ENCODE measurements around the gene SGMS1. TPM values are rescaled to one million over a fixed set of nuclear protein-coding genes. Genes with fewer than 3 reads are reported as not detected.
A peak's percentile ranks its signal among the peaks of the same experiment; 100 is the strongest.
"Not testable (repeated sequence)": the region's sequence is repeated elsewhere in the genome, so short reads cannot be mapped to it uniquely, and the experiment has no call there.

Gene SGMS1
- total and polyA plus RNA-seq, 11 donors: 6.9 to 40.6 (median 19.6) TPM

GRCh38 chr10:50375051-50375452 lies 248.7 kb downstream of the SGMS1 start:
- Histone ChIP-seq H3K27ac (peak overlapping the region in 4 of 12 donors; percentile 34 to 74 (median 52)), H3K4me3 (no peak overlapping the region), H3K27me3 (no peaks in the 10 kb centered on the region), H3K36me3 (no peaks in the 10 kb centered on the region), H3K4me1 (peaks cover 0 to 37% (median 28%) of the 10 kb centered on the region in 12 donors), H3K9me3 (peaks cover 0 to 6% (median 0%) of the 10 kb centered on the region in 12 donors)
- TF ChIP-seq CTCF (IDR thresholded peaks at IDR 0.05): no peak
- TF ChIP-seq POLR2A (IDR thresholded peaks at IDR 0.05): no peak
- ATAC-seq: no peak
- intact Hi-C loops (cut with DNase I): no loop called here
- DNase-seq: no peak

- H3K36me3 ChIP-seq: no peaks in the 10 kb centered on the region
- no peak overlapping the region for H3K4me3 ChIP-seq
- TF ChIP-seq POLR2A (IDR thresholded peaks at IDR 0.05) (no peak), CTCF (IDR thresholded peaks at IDR 0.05) (no peak)
- no peaks in the 10 kb centered on the region for H3K27me3 ChIP-seq
- H3K4me1 ChIP-seq: peaks cover 0 to 29% (median 22%) of the 10 kb centered on the region in 12 donors
- peak overlapping the region in 11 of 12 donors; percentile 1 to 75 (median 50) for H3K27ac ChIP-seq
- ATAC-seq: peak; percentile 29 to 67 (median 55)
- H3K9me3 ChIP-seq: peaks cover 0 to 6% (median 0%) of the 10 kb centered on the region in 12 donors
- WGBS, 4 donors: 19 to 45% (median 31%) methylated on average over 1 of the region's 1 CpG
- DNase-seq: no peak
- intact Hi-C loops (cut with DNase I): loop anchor here in 2 of 10 donors (5.0 kb wide), 3 partner anchors 43 to 183 kb away; no protein-coding TSS in a partner anchor
Measured at GRCh38 chr10:50373821-50374501, 249.8 kb downstream of the SGMS1 start.

GRCh38 chr10:50369931-50370330 lies 253.8 kb downstream of the SGMS1 start:
- TF ChIP-seq CTCF (IDR thresholded peaks at IDR 0.05) (no peak), POLR2A (IDR thresholded peaks at IDR 0.05) (no peak)
- no peak overlapping the region for H3K4me3 ChIP-seq
- H3K4me1 ChIP-seq: peaks cover 0 to 35% (median 23%) of the 10 kb centered on the region in 12 donors
- H3K27me3 ChIP-seq: no peaks in the 10 kb centered on the region
- intact Hi-C loops (cut with DNase I): loop anchor here in 4 of 10 donors (5.0 to 10.0 kb wide), 5 partner anchors 43 to 255 kb away; partner anchors contain the start of gene SGMS1 (in 2 of the 4)
- peaks cover 0 to 4% (median 0%) of the 10 kb centered on the region in 9 donors for H3K36me3 ChIP-seq
- H3K27ac ChIP-seq: no peak overlapping the region
- ATAC-seq (no peak), DNase-seq (no peak)
- no peaks in the 10 kb centered on the region for H3K9me3 ChIP-seq
- 93 to 97% (median 97%) methylated on average over 1 of the region's 1 CpG for WGBS, 4 donors

GRCh38 chr10:50367732-50368131 lies 256.0 kb downstream of the SGMS1 start:
- DNase-seq: no peak
- ATAC-seq: peak in 1 of 4 donors; percentile 42
- TF ChIP-seq CTCF (IDR thresholded peaks at IDR 0.05): peak in 9 of 12 donors; percentile 10 to 43 (median 28)
- no peak for TF ChIP-seq POLR2A (IDR thresholded peaks at IDR 0.05)
- peaks cover 0 to 4% (median 0%) of the 10 kb centered on the region in 9 donors for H3K36me3 ChIP-seq
- 86 to 94% (median 89%) methylated on average over 1 of the region's 1 CpG for WGBS, 4 donors
- no peaks in the 10 kb centered on the region for H3K27me3 ChIP-seq
- H3K4me3 ChIP-seq: no peak overlapping the region
- H3K27ac ChIP-seq: no peak overlapping the region
- peaks cover 0 to 18% (median 7%) of the 10 kb centered on the region in 12 donors for H3K4me1 ChIP-seq
- peaks cover 0 to 3% (median 0%) of the 10 kb centered on the region in 12 donors for H3K9me3 ChIP-seq
- intact Hi-C loops (cut with DNase I): loop anchor here in 3 of 10 donors (5.0 to 10.0 kb wide), 4 partner anchors 40 to 257 kb away; partner anchors contain the start of gene SGMS1 (in 2 of the 3)

- H3K27ac ChIP-seq, H3K9me3 ChIP-seq, H3K36me3 ChIP-seq, ATAC-seq, H3K27me3 ChIP-seq, H3K4me3 ChIP-seq, DNase-seq: not testable (repeated sequence)
- intact Hi-C loops (cut with DNase I): loop anchor here in 3 of 10 donors (5.0 to 10.0 kb wide), 4 partner anchors 39 to 258 kb away; partner anchors contain the start of gene SGMS1 (in 2 of the 3)
- WGBS, 4 donors: 73 to 96% (median 90%) methylated on average over 4 of the region's 4 CpGs
- peaks cover 0 to 25% (median 4%) of the 10 kb centered on the region in 12 donors for H3K4me1 ChIP-seq
Measured at GRCh38 chr10:50366421-50366820, 257.3 kb downstream of the SGMS1 start.

- H3K4me3 ChIP-seq, H3K9me3 ChIP-seq, H3K27ac ChIP-seq, H3K36me3 ChIP-seq, H3K27me3 ChIP-seq, DNase-seq: not testable (repeated sequence)
- H3K4me1 ChIP-seq: peaks cover 0 to 38% (median 19%) of the 10 kb centered on the region in 12 donors
- 63 to 72% (median 69%) methylated on average over 3 of the region's 3 CpGs for WGBS, 4 donors
- ATAC-seq: peak in 1 of 4 donors; percentile 50
- intact Hi-C loops (cut with DNase I): loop anchor here in 3 of 10 donors (5.0 to 10.0 kb wide), 4 partner anchors 37 to 260 kb away; partner anchors contain the start of gene SGMS1 (in 2 of the 3)
Measured at GRCh38 chr10:50364730-50365129, 259.0 kb downstream of the SGMS1 start.

All from heart left ventricle (tissue), 16 donors.